Fibroblast of the aortic adventitia (primary cell): ENCODE results near the gene TEX14. TPM values are rescaled to one million over a fixed set of nuclear protein-coding genes. Genes with fewer than 3 reads are reported as not detected.

Experiments used
- DNase-seq: peaks from one replicate; pipeline ENCODE4 v3.0.0-alpha.2; 2010; ENCODE audit warnings: low read depth
- H3K4me3 ChIP-seq: 2 replicates; pipeline ENCODE4 v1.5.1; 2011; ENCODE audit warnings: low read depth, mild to moderate bottlenecking, control low read depth, low read length, moderate library complexity
- CTCF ChIP-seq: IDR thresholded peaks from 2 replicates; pipeline ENCODE4 v1.5.1; 2011; ENCODE audit warnings: mild to moderate bottlenecking, low read length, control low read depth, inconsistent platforms; ENCODE audit not compliant: insufficient read depth
- total RNA-seq: library from RNA; depleted of rRNA; stranded (reverse); fragments of >200 nt; gene quantifications from 2 replicates; pipeline ENCODE4 v1.2.3, GENCODE V29; 2012; ENCODE audit warnings: low replicate concordance

TEX14 gene
- total RNA-seq, 1 donor: not detected

DNA sequence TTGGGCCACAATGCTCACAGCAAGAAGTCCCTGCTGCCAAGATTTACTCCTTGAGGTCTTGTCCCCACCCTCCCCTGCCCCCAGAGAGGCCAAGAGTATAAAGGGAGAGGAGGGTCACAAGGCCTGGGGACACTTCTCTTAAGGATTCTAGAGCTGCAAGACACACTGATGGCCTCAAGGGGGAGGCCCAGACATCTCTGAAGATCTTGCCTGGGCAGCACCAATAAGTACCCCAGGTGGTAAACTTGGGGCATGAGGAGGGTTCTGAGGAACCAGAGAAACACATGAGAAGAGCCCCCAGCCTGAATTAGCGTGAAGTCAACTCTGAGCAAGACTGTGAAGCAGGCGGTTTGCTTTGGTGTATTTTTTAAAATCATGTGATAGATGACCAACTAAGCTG is 150.6 kb downstream of the TEX14 start:
- TF ChIP-seq CTCF: peak; percentile 26
- H3K4me3 ChIP-seq: no peak overlapping the region
- DNase-seq: no peak

GRCh38 chr17:58539698-58540097 is 152.1 kb downstream of the TEX14 start:
- H3K4me3 ChIP-seq: no peak overlapping the region
- DNase-seq: no peak
- no peak for TF ChIP-seq CTCF

DNA sequence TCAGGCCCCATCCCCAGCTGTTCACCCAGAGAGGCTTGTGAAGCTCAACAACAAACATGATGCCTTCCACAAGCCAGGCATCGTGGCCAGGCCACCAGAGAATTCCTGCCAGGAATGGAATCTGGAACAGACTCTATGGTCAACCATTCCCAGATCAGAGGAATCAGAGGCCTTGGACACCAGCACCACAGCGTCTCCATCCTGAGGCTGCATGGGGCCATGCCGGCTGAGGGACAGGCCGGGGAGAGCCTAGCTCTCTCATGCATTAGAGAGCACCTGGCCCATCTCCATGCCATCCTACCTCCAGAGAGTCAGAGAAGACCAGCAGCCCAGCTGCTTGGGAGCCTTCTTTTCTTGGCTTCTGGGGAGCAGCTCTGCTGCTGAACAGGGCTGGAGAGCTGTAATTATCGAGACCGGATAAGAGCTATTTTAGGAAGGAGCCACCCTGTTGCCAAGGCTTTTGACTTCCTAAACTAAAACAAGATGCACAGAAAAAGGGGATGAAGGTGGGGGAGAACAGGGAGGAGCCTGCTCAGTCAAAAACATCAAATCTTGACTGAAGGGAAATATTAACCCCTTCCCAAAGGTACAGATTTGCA is 152.9 kb downstream of the TEX14 start:
- no peak overlapping the region for H3K4me3 ChIP-seq
- DNase-seq: peak; percentile 41
- TF ChIP-seq CTCF: no peak

DNA sequence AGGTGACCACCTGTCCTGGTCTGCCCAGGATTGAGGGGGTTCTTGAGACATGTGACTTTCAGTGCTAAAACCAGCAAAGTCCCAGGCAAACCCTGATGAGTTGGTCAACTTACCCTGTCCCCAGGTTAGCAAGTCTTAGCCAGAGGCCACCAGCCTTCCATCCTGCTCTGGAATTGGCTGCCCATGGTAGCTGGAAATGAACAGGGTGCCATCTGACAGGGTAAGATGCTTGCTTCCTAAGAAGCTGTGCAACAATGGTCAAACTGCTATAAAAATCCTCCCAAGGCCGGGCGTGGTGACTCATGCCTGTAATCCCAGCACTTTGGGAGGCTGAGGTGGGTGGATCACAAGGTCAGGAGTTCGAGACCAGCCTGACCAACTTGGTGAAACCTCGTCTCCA is 154.6 kb downstream of the TEX14 start:
- no peak for TF ChIP-seq CTCF
- H3K4me3 ChIP-seq: no peak overlapping the region
- DNase-seq: no peak

DNA sequence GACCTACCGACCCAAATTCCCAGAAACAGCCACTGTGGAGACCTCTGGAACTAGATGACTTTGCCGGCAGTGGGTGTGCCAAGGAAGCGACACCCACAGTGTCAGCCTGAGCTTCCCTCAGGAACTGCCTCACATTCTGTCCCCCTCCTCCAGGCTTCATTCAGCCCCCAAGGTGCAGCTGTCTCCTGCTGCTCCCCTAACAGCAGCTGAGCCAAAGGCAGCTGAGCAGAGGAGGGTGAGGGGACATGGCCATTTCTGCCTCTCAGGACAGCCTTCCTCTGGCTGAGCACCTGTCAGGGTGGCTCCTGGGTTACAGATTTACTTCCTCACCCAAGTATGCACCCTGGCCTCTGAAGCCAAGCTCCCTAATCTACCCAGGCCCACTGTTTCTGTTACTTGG is 155.3 kb downstream of the TEX14 start:
- no peak overlapping the region for H3K4me3 ChIP-seq
- DNase-seq: no peak
- TF ChIP-seq CTCF: no peak

GRCh38 chr17:58535431-58535830 is 156.4 kb downstream of the TEX14 start:
- H3K4me3 ChIP-seq: no peak overlapping the region
- TF ChIP-seq CTCF: no peak
- peak; percentile 56 for DNase-seq

DNA sequence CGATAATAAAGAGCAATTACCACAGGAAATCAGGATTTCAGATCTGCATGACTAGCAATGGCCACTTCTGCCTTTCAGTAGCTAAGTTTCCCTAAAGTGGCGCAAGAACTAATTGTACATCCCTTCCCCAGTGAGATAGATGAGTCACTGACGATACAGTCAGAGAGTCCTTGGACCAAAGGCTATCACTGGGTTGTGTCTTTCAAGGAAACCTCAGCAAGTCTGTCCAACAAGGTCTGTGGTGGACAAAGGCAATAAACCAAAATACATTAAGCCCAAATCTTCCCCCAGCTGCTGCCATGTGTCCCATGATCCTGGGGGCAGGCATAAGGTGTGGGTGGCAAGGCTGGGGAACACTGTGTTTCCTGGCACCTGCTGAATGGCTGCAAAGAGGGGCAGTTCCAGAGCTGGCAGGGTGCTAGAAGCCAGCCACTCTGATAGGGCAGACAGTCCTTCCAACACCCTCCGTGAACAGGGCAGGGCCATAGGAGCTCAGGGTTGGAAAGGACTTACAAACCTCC is 156.9 kb downstream of the TEX14 start:
- peak; percentile 42 for DNase-seq
- no peak for TF ChIP-seq CTCF

More for the DNA sequence above, 156.9 kb downstream of the TEX14 start:
- H3K4me3 ChIP-seq: no peak overlapping the region
